HepG2 (cell line): ENCODE measurements around the gene RPLP2. TPM values are rescaled to one million over a fixed set of nuclear protein-coding genes. Genes with fewer than 3 reads are reported as not detected.

Experiments used
- AKAP8 ChIP-seq: sonication (generic); formaldehyde crosslinking; IDR thresholded peaks from 2 replicates; pipeline ENCODE4 v1.5.1; 2020; ENCODE audit warnings: mild to moderate bottlenecking, missing genetic modification reagents
- CCAR2 ChIP-seq: fragments of 200-400 bp; formaldehyde crosslinking; optimal IDR thresholded peaks from 2 replicates; pipeline ENCODE3; 2018; ENCODE audit warnings: low read depth, mild to moderate bottlenecking, low read length, moderate library complexity
- ERF ChIP-seq: IDR thresholded peaks from 2 replicates; pipeline ENCODE4 v1.6.1; 2018; ENCODE audit warnings: missing biosample characterization, missing genetic modification reagents
- HOXA3 ChIP-seq: sonication (generic); formaldehyde crosslinking; IDR thresholded peaks from 2 replicates; pipeline ENCODE4 v1.5.0; 2020; ENCODE audit warnings: missing genetic modification reagents
- KDM1A ChIP-seq: IDR thresholded peaks from 2 replicates; pipeline ENCODE4 v1.6.1; 2016; ENCODE audit warnings: missing compliant biosample characterization
- MEIS1 ChIP-seq: sonication (generic); formaldehyde crosslinking; IDR thresholded peaks from 2 replicates; pipeline ENCODE4 v1.9.0; 2021; ENCODE audit warnings: mild to moderate bottlenecking, missing genetic modification reagents, moderate library complexity, borderline replicate concordance
- RARA ChIP-seq: IDR thresholded peaks from 2 replicates; pipeline ENCODE4 v1.6.1; 2016; ENCODE audit warnings: missing genetic modification reagents, missing compliant biosample characterization
- SP5 ChIP-seq: IDR thresholded peaks from 2 replicates; pipeline ENCODE4 v1.6.1; 2016; ENCODE audit warnings: low read depth, borderline replicate concordance
- TAF1 ChIP-seq: sonication (generic); formaldehyde crosslinking; IDR thresholded peaks from 2 replicates; pipeline ENCODE4 v1.4.0; 2020; ENCODE audit warnings: missing genetic modification reagents
- TBL1XR1 ChIP-seq: fragments of 150-350 bp; IDR thresholded peaks from 2 replicates; pipeline ENCODE4 v1.6.1; 2014; ENCODE audit warnings: borderline replicate concordance, low read length; ENCODE audit not compliant: partially characterized antibody
- ZBTB7B ChIP-seq: sonication (generic); formaldehyde crosslinking; IDR thresholded peaks from 2 replicates; pipeline ENCODE4 v1.4.0; 2020; ENCODE audit warnings: missing genetic modification reagents
- ZNF331 ChIP-seq: sonication (generic); formaldehyde crosslinking; IDR thresholded peaks from 2 replicates; pipeline ENCODE4 v1.4.0; 2020; ENCODE audit warnings: missing genetic modification reagents
- ZNF703 ChIP-seq: sonication (generic); formaldehyde crosslinking; IDR thresholded peaks from 2 replicates; pipeline ENCODE4 v1.5.1; 2020; ENCODE audit warnings: missing genetic modification reagents, mild to moderate bottlenecking, moderate library complexity, borderline replicate concordance
- ZSCAN29 ChIP-seq: sonication (generic); formaldehyde crosslinking; conservative IDR thresholded peaks from 2 replicates; pipeline ENCODE4 v1.4.0; 2020; ENCODE audit warnings: mild to moderate bottlenecking, missing genetic modification reagents
- polyA plus RNA-seq, 8 experiments: library from polyadenylated mRNA; depleted of rRNA in 3 of 8; stranded (reverse) in 7 of 8; unstranded in 1 of 8; fragments of >200 nt; fragmentation: Illumina TruSeq in 4 of 8; extraction: Trizol in 4 of 8; gene quantifications; 2 replicates each; pipeline versions ENCODE4 v1.2.1 to v1.2.3, GENCODE V29; 2011 to 2016; ENCODE audit warnings: low read depth in 4 of 8, missing spikeins in 1 of 8, mixed read lengths in 1 of 8; ENCODE audit not compliant: insufficient read depth in 1 of 8
- total RNA-seq, 5 experiments: library from RNA; depleted of rRNA; stranded (reverse); fragments of >200 nt; fragmentation: Illumina TruSeq; extraction: Trizol; gene quantifications; 2 replicates each; pipeline ENCODE4 v1.2.3, GENCODE V29; 2016; ENCODE audit warnings: low read depth in 1 of 5
- TF ChIP-seq, protein P1 (sequence below): IDR thresholded peaks from 2 replicates; pipeline ENCODE4 v1.6.1; 2016
- TF ChIP-seq, protein P2 (sequence below): IDR thresholded peaks from 2 replicates; pipeline ENCODE4 v1.6.1; 2018; ENCODE audit warnings: missing genetic modification reagents, mild to moderate bottlenecking, missing compliant biosample characterization
- TF ChIP-seq, protein P3 (sequence below): sonication (generic); IDR thresholded peaks from 2 replicates; pipeline ENCODE4 v1.6.1; 2016; ENCODE audit warnings: low read depth, borderline replicate concordance
- TF ChIP-seq, protein P4 (sequence below): sonication (generic); formaldehyde crosslinking; IDR thresholded peaks from 2 replicates; pipeline ENCODE4 v1.8.0; 2022; ENCODE audit warnings: mild to moderate bottlenecking, missing genetic modification reagents, moderate library complexity
- TF ChIP-seq, protein P5 (sequence below): sonication (generic); formaldehyde crosslinking; IDR thresholded peaks from 2 replicates; pipeline ENCODE4 v1.4.0; 2020; ENCODE audit warnings: missing genetic modification reagents, borderline replicate concordance
- TF ChIP-seq, protein P6 (sequence below): IDR thresholded peaks from 2 replicates; pipeline ENCODE4 v1.6.1; 2016

The RPLP2 gene
- total and polyA plus RNA-seq, 2 of the 13 experiments (the other 11 are each of a cell fraction or from before 2014, with no cell fraction given), result 978 to 2,106 TPM

DNA sequence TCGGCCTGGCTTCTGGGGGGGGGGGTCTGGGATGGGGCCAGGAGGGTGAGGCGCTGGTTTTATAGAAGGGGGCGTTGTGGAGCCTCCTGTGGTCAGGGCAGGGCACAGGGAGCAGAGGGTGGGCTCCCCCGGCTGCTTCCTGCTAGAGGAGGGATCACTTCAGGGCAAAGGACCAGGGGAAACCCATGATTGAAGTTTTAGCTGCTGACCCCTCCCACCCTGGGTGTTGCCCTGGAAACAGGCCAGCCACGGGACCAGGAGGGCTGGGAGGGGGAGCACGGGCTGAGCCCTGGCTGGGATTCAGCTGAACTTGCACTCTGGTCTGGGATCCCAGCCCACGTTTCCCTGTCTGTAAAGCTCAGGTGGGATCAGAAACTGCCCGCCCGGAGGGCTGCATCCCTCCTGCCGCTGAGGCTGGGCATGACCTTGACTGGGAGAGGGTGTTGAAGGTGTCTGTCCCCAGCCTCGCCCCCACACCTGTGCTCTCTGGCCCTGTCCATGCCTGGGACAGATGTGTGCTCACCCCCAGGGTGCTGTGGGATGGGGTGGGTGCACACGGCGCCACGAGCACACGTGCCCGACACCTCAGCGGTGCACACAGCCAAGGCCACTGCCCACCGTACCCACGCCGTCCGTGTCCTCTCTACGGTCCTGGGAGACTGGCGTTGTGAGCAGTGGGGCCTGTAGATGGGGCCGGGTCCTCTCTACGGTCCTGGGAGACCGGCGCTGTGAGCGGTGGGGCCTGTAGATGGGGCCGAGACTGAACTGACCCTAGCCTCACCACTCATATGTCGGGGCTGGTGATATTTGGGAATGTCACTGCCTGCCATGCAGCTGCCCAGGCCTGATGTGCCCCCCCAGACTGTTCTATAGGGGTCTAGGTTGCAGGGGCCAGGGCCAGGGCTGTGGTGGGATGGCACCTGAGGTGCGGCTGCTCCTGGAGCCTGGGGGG is 35.2 kb downstream of the RPLP2 start (continued):
- TF ChIP-seq, protein P1, sequence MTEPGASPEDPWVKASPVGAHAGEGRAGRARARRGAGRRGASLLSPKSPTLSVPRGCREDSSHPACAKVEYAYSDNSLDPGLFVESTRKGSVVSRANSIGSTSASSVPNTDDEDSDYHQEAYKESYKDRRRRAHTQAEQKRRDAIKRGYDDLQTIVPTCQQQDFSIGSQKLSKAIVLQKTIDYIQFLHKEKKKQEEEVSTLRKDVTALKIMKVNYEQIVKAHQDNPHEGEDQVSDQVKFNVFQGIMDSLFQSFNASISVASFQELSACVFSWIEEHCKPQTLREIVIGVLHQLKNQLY (CRISPR knock-in tag), result no peak
- TF ChIP-seq, protein P2, sequence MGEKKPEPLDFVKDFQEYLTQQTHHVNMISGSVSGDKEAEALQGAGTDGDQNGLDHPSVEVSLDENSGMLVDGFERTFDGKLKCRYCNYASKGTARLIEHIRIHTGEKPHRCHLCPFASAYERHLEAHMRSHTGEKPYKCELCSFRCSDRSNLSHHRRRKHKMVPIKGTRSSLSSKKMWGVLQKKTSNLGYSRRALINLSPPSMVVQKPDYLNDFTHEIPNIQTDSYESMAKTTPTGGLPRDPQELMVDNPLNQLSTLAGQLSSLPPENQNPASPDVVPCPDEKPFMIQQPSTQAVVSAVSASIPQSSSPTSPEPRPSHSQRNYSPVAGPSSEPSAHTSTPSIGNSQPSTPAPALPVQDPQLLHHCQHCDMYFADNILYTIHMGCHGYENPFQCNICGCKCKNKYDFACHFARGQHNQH (CRISPR knock-in tag), result 0 out of 2 replicates have a peak, but pooled peaks have one; percentile 58
- TF ChIP-seq, protein P3, sequence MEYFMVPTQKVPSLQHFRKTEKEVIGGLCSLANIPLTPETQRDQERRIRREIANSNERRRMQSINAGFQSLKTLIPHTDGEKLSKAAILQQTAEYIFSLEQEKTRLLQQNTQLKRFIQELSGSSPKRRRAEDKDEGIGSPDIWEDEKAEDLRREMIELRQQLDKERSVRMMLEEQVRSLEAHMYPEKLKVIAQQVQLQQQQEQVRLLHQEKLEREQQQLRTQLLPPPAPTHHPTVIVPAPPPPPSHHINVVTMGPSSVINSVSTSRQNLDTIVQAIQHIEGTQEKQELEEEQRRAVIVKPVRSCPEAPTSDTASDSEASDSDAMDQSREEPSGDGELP, result peak; percentile 64; the same call in 1 of the 2 replicates
- TF ChIP-seq TAF1 (CRISPR knock-in tag), result 0 out of 2 replicates have a peak, but pooled peaks have one; percentile 39
- no peak for TF ChIP-seq ZSCAN29
- TF ChIP-seq KDM1A, result no peak
- 0 out of 2 replicates have a peak, but pooled peaks have one; percentile 23 for TF ChIP-seq ZNF331 (CRISPR knock-in tag)
- no peak for TF ChIP-seq CCAR2
- peak; percentile 94; the same call in 1 of the 2 replicates for TF ChIP-seq AKAP8
- peak; percentile 70 for TF ChIP-seq SP5 (CRISPR knock-in tag)
- TF ChIP-seq, protein P4, sequence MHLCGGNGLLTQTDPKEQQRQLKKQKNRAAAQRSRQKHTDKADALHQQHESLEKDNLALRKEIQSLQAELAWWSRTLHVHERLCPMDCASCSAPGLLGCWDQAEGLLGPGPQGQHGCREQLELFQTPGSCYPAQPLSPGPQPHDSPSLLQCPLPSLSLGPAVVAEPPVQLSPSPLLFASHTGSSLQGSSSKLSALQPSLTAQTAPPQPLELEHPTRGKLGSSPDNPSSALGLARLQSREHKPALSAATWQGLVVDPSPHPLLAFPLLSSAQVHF (CRISPR knock-in tag), result no peak
- peak; percentile 13; the same call in 1 of the 2 replicates for TF ChIP-seq HOXA3
- TF ChIP-seq TBL1XR1, result peak; percentile 25
- 0 out of 2 replicates have a peak, but pooled peaks have one; percentile 35 for TF ChIP-seq ERF (CRISPR knock-in tag)
- TF ChIP-seq, protein P5, sequence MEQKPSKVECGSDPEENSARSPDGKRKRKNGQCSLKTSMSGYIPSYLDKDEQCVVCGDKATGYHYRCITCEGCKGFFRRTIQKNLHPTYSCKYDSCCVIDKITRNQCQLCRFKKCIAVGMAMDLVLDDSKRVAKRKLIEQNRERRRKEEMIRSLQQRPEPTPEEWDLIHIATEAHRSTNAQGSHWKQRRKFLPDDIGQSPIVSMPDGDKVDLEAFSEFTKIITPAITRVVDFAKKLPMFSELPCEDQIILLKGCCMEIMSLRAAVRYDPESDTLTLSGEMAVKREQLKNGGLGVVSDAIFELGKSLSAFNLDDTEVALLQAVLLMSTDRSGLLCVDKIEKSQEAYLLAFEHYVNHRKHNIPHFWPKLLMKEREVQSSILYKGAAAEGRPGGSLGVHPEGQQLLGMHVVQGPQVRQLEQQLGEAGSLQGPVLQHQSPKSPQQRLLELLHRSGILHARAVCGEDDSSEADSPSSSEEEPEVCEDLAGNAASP (CRISPR knock-in tag), result peak; percentile 73; the same call in 1 of the 2 replicates
- TF ChIP-seq ZBTB7B (CRISPR knock-in tag), result peak; percentile 62; the same call in 1 of the 2 replicates
- no peak for TF ChIP-seq ZNF703 (CRISPR knock-in tag)
- peak; percentile 36 for TF ChIP-seq RARA (CRISPR knock-in tag)
- peak; percentile 34; the same call in 1 of the 2 replicates for TF ChIP-seq MEIS1 (CRISPR knock-in tag)
- TF ChIP-seq, protein P6, sequence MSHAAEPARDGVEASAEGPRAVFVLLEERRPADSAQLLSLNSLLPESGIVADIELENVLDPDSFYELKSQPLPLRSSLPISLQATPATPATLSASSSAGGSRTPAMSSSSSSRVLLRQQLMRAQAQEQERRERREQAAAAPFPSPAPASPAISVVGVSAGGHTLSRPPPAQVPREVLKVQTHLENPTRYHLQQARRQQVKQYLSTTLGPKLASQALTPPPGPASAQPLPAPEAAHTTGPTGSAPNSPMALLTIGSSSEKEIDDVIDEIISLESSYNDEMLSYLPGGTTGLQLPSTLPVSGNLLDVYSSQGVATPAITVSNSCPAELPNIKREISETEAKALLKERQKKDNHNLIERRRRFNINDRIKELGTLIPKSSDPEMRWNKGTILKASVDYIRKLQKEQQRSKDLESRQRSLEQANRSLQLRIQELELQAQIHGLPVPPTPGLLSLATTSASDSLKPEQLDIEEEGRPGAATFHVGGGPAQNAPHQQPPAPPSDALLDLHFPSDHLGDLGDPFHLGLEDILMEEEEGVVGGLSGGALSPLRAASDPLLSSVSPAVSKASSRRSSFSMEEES (CRISPR knock-in tag), result peak; percentile 90
